GM18951 (cell line): ENCODE results near the gene MIA.

ENCODE experiments used
- POLR2A ChIP-seq: IDR thresholded peaks from 4 replicates; pipeline ENCODE4 v1.6.1; 2011; ENCODE audit warnings: mild to moderate bottlenecking; ENCODE audit not compliant: insufficient read length, insufficient read depth; ENCODE audit errors: extremely low read depth
- in situ Hi-C: fragments of 300-500 bp; cut with MboI; formaldehyde crosslinking; loops from one replicate; pipeline ENCODE4 v1.12.0; 2022; ENCODE audit warnings: low sequenced_read_pairs, mixed read lengths, inconsistent platforms; ENCODE audit not compliant: unreplicated experiment

MIA gene

DNA sequence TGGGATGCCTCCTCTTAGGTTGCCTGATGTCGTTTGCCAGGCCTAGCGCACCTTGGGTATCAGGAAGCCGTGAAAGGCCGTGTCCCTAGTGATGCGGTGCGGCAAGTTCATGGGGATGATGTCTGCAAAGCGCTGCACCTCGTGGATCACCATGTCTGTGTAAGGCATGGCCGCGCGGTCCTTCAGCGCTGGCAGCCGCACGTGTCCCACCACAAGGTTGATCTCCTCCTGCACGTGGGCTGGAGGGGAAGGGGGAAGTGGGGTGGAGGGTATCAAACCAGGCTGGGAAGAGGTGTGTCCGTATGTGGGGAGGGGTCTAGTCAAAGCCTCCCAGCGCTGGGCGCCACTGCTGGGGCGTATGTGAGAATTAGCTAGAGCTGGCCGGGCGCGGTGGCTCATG, 46.8 kb downstream of the MIA start:
- TF ChIP-seq POLR2A, result no peak
- in situ Hi-C loops, result loop anchor here (10.0 kb wide), 1 partner anchor 167 kb away; no protein-coding TSS in a partner anchor

DNA sequence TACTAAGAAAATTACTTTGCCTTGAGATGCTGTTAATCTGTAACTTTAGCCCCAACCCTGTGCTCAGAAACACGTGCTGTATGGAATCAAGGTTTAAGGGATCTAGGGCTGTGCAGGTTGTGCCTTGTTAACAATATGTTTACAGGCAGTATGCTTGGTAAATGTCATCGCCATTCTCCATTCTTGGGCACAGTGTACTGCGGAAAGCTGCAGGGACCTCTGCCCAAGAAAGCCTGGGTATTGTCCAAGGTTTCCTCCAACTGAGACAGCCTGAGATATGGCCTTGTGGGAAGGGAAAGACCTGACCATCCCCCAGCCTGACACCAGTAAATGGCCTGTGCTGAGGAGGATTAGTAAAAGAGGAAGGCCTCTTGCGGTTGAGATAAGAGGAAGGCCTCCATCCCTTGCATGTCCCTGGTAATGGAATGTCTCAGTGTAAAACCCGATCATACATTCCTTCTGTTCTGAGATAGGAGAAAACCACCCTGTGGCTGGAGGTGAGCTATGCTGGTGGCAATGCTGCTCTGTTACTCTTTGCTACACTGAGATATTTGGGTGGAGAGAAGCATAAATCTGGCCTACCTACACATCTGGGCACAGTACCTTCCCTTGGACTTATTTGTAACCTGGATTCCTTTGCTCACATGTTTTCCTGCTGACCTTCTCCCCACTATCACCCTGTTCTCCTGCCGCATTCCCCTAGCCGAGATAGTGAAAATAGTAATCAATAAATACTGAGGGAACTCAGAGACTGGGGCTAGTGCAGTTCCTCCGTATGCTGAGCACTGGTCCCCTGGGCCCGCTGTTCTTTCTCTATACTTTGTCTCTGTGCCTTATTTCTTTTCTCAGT, 47.6 kb downstream of the MIA start:
- in situ Hi-C loops, result loop anchor here (10.0 kb wide), 1 partner anchor 168 kb away; no protein-coding TSS in a partner anchor

DNA sequence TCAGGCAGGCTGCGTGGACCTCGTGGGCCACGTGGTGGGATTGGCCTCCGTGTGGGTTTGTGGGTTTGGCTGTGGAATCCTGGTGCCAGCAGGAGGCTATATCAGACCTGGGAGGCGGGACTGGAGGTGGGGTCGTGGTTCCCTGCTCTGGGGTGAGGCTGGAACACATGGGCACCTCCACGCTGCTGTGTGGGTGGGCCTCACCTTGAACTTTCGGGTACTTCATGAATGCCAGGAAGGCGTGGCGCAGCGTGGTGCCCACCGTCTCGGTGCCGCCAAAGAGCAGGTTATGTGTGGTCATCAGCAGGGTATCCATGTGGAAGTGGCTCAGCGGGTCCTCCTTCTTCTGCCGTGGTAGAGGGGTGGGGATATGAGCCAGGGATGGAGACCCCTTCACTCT, 49.6 kb downstream of the MIA start:
- in situ Hi-C loops, result loop anchor here (10.0 kb wide), 1 partner anchor 170 kb away; no protein-coding TSS in a partner anchor

DNA sequence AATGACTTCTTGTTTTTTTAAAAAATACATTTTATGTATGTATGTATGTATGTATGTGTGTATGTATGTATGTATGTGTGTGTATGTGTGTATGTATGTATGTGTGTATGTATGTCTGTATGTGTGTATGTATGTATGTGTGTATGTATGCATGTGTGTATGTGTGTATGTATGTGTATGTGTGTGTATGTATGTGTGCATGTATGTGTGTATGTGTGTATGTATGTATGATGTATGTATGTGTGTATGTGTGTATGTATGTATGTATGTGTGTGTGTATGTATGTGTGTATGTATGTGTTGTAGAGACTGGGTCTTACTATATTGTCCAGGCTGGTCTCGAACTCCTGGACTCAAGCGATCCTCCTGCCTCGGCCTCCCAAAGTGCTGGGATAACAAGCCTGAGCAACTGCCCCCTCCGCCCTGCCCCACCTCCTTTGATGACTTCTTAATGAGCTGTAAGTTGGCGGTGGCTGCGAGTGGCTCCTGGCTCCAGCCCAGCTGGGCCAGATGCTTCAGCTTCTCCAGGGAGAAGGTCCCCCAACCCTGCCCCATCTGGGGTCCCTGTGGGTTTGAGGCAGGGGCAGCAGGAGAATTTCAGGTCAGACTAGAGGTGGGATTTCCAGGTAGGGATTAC, 50.3 kb downstream of the MIA start:
- in situ Hi-C loops, result loop anchor here (10.0 kb wide), 1 partner anchor 171 kb away; no protein-coding TSS in a partner anchor

DNA sequence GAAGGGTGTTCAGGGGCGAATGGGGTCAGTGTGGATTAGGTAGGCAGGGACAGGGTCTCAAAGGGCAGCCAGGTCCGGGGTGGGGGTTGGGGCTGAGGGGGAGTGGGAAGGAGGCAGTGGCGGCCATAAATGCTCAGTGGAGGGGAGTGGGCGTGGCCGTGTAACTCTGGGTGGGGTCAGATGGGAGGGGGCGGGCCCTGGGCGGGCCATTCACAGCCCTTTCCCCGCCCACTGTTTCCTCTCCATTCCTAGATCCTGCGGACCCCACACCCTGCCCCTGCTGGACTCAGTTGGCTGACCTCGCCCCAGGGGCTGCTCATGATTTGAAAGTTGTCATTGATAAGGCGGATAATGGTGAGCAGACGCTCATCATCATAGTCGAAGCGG, 51.0 kb downstream of the MIA start:
- in situ Hi-C loops, result loop anchor here (10.0 kb wide), 1 partner anchor 172 kb away; no protein-coding TSS in a partner anchor

DNA sequence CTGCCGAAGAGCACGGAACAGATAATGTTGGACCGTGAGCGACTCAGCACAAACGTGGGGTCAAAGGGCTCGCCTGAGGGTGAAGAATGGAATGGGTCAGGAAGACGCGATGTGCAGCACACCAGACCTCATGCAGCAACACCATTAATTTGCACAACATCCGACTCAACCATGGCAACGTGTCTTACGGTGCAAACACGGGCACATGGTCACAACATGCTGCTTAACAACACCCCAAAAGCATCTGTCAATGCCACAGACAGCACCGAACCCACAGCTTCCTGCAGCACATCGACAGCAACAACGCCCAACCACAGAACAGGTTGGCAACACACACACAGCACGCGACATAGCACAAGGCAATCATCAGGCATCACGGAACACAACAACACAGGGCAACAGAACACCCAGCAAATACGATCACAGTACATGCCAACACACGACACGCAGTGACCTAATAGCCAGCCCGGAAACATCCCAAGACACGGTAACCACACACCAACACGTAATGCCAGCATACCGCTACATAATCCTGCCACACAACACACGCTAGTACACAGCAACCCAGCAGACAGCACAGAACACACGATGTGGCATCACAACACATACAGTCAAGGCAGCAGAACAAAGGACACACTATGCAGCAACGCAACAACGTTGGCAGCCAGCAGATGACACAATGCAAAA, 51.5 kb downstream of the MIA start:
- in situ Hi-C loops, result loop anchor here (10.0 kb wide), 1 partner anchor 172 kb away; no protein-coding TSS in a partner anchor
